Measurements from ENCODE around the gene PRKAG2. TPM values are rescaled to one million over a fixed set of nuclear protein-coding genes. Genes with fewer than 3 reads are reported as not detected.

The PRKAG2 gene
- total and polyA plus RNA-seq, 2 of the 8 experiments (the other 6 are each of a cell fraction or from before 2014, with no cell fraction given) = 7.5 to 18.1 TPM

GRCh38 chr7:151838861-151839381 is 38.0 kb downstream of the PRKAG2 start:
- H3K23me2 ChIP-seq (ENCODE audit: low read depth, low read length) = peaks cover 17% of the 10 kb centered on the region; the same call in 1 of the 2 replicates
- CTCF ChIA-PET (ENCODE audit: partially characterized antibody) = interaction anchor here (0.6 to 3.0 kb wide), 5 partner anchors 8 to 228 kb away, joined by 3 to 14 read pairs (median 5); no protein-coding TSS in a partner anchor
- WGBS, 2 experiments (ENCODE audit: extremely low coverage in 1 of 2, insufficient coverage in 1 of 2, insufficient read length in 1 of 2, insufficient replicate concordance in 2 of 2, low coverage in 1 of 2, low lambda C conversion rate in 2 of 2, missing lambda C conversion rate in 1 of 2) = 90% methylated on average over 15 of the region's 17 CpGs; no CpG with 5 or more reads in 1 of the 2 experiments
- no peak overlapping the region for H3K4me3 ChIP-seq (ENCODE audit: extremely low read depth in 1 of 4, insufficient read depth in 2 of 4, low read depth in 3 of 4, low read length in 4 of 4)
- H3K18ac ChIP-seq (ENCODE audit: extremely low read depth, low read length) = no peak overlapping the region
- H3K9ac ChIP-seq (replicated peaks in 1 of 4; ENCODE audit: extremely low read depth in 1 of 4, low read depth in 3 of 4, low read length in 3 of 4) = no peak overlapping the region
- H3K79me1 ChIP-seq (ENCODE audit: low read depth, low read length) = no peaks in the 10 kb centered on the region
- no peaks in the 10 kb centered on the region for H3K79me2 ChIP-seq (ENCODE audit: control insufficient read depth in 1 of 2, insufficient read depth in 2 of 2, low read length in 2 of 2)
- H4K91ac ChIP-seq (replicated peaks; ENCODE audit: insufficient read length, low read length) = no peak overlapping the region
- H3K23ac ChIP-seq (ENCODE audit: insufficient read length) = no peak overlapping the region
- no peak overlapping the region for H2AK5ac ChIP-seq (ENCODE audit: low read depth, low read length)
- H4K5ac ChIP-seq (ENCODE audit: insufficient read length, low read depth, low read length) = no peak overlapping the region
- H3K56ac ChIP-seq (replicated peaks; ENCODE audit: insufficient read length, low read depth, low read length) = no peak overlapping the region
- H3K4me1 ChIP-seq (replicated peaks in 1 of 4; ENCODE audit: control insufficient read depth in 3 of 4, insufficient read depth in 4 of 4, low read length in 3 of 4) = peaks cover 0 to 18% (median 4%) of the 10 kb centered on the region in 4 experiments; a peak in 4 of 7 replicates
- DNase-seq (ENCODE audit: low read depth in 1 of 2, low spot score in 2 of 2) (no peak), FAIRE-seq (no peak)
- no peak overlapping the region for H3K14ac ChIP-seq (ENCODE audit: insufficient read length)
- H2BK120ac ChIP-seq (replicated peaks; ENCODE audit: low read depth, low read length) = no peak overlapping the region
- no peaks in the 10 kb centered on the region for H3K9me3 ChIP-seq (ENCODE audit: insufficient read depth in 2 of 2, low read depth in 1 of 2, low read length in 1 of 2)
- H3K27me3 ChIP-seq (replicated peaks in 1 of 4; ENCODE audit: control insufficient read depth in 3 of 4, extremely low read depth in 1 of 4, insufficient read depth in 3 of 4, low read length in 3 of 4) = no peaks in the 10 kb centered on the region
- no peaks in the 10 kb centered on the region for H3K36me3 ChIP-seq (ENCODE audit: control insufficient read depth in 2 of 4, insufficient read depth in 4 of 4, low read length in 3 of 4)
- no peaks in the 10 kb centered on the region for H4K20me1 ChIP-seq (replicated peaks in 1 of 2; ENCODE audit: control insufficient read depth in 1 of 2, insufficient read depth in 2 of 2, low read length in 2 of 2)
- H2AFZ ChIP-seq (ENCODE audit: low read length) = no peak overlapping the region
- H2BK12ac ChIP-seq (ENCODE audit: low read depth, low read length) = no peak overlapping the region
- POLR2A ChIA-PET (ENCODE audit: partially characterized antibody) = no interaction called here
- no peak overlapping the region; the same call in 1 of the 2 replicates for H4K8ac ChIP-seq (ENCODE audit: extremely low read depth, insufficient read depth, low read length)
- H2BK5ac ChIP-seq (ENCODE audit: low read depth, low read length) = no peak overlapping the region
- no peak overlapping the region for H3K4ac ChIP-seq (replicated peaks; ENCODE audit: insufficient read length, low read depth, low read length)
- no peak overlapping the region for H2BK15ac ChIP-seq (ENCODE audit: low read length)
- H3K27ac ChIP-seq (ENCODE audit: low read depth, low read length) = no peak overlapping the region
- no peak overlapping the region for H2BK20ac ChIP-seq (ENCODE audit: low read length)
- no peak overlapping the region for H3K4me2 ChIP-seq (ENCODE audit: insufficient read depth in 1 of 2, low read depth in 2 of 2, low read length in 2 of 2)
- TF ChIP-seq, protein P1, sequence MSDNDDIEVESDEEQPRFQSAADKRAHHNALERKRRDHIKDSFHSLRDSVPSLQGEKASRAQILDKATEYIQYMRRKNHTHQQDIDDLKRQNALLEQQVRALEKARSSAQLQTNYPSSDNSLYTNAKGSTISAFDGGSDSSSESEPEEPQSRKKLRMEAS (IDR thresholded peaks at IDR 0.05) = no peak
- TF ChIP-seq RAD21 (IDR thresholded peaks at IDR 0.05 in 1 of 2, conservative IDR thresholded peaks at IDR 0.05 in 1 of 2; ENCODE audit: low read depth in 2 of 2, low read length in 2 of 2) = no peak
- TF ChIP-seq, protein P2, sequence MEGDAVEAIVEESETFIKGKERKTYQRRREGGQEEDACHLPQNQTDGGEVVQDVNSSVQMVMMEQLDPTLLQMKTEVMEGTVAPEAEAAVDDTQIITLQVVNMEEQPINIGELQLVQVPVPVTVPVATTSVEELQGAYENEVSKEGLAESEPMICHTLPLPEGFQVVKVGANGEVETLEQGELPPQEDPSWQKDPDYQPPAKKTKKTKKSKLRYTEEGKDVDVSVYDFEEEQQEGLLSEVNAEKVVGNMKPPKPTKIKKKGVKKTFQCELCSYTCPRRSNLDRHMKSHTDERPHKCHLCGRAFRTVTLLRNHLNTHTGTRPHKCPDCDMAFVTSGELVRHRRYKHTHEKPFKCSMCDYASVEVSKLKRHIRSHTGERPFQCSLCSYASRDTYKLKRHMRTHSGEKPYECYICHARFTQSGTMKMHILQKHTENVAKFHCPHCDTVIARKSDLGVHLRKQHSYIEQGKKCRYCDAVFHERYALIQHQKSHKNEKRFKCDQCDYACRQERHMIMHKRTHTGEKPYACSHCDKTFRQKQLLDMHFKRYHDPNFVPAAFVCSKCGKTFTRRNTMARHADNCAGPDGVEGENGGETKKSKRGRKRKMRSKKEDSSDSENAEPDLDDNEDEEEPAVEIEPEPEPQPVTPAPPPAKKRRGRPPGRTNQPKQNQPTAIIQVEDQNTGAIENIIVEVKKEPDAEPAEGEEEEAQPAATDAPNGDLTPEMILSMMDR (IDR thresholded peaks at IDR 0.05; ENCODE audit: control extremely low read depth in 1 of 3, insufficient read depth in 1 of 3, low read depth in 1 of 3, low read length in 3 of 3) = no peak
- TF ChIP-seq BCL11A (IDR thresholded peaks at IDR 0.05; ENCODE audit: low read depth in 2 of 2, low read length in 2 of 2) = no peak
- no peak for TF ChIP-seq RNF2 (IDR thresholded peaks at IDR 0.05; ENCODE audit: borderline replicate concordance, low read depth, low read length, missing control alignments, poor library complexity, severe bottlenecking)
- no peak for TF ChIP-seq KDM5A (IDR thresholded peaks at IDR 0.05; ENCODE audit: low read length)
- no peak for TF ChIP-seq EGR1 (IDR thresholded peaks at IDR 0.05; ENCODE audit: borderline replicate concordance, low read depth, low read length)
- TF ChIP-seq GTF2F1 (IDR thresholded peaks at IDR 0.05; ENCODE audit: borderline replicate concordance, low read depth, low read length) = no peak
- no peak for TF ChIP-seq TEAD4 (IDR thresholded peaks at IDR 0.05; ENCODE audit: low read depth, low read length)
- TF ChIP-seq SRF (IDR thresholded peaks at IDR 0.05; ENCODE audit: low read depth, low read length) = no peak

All from H1 (cell line).